ENCODE measurements around the gene ATG4A. TPM values are rescaled to one million over a fixed set of nuclear protein-coding genes. Genes with fewer than 3 reads are reported as not detected.

The ATG4A gene
- total RNA-seq, 4 donors from 2014 or later: 9.9 to 27.5 (median 17.3) TPM

- Histone ChIP-seq H3K9me3 (no peaks in the 10 kb centered on the region), H3K36me3 (no peaks in the 10 kb centered on the region), H3K4me1 (no peaks in the 10 kb centered on the region), H3K4me3 (no peak overlapping the region), H3K27ac (no peak overlapping the region), H3K27me3 (no peaks in the 10 kb centered on the region)
- DNase-seq: no peak
- TF ChIP-seq POLR2A (IDR thresholded peaks at IDR 0.05) (no peak), CTCF (IDR thresholded peaks at IDR 0.05) (no peak)
Observed at GRCh38 chrX:108072746-108073145, 18.8 kb upstream of the ATG4A start.

- no peak for TF ChIP-seq POLR2A (IDR thresholded peaks at IDR 0.05)
- no peak for TF ChIP-seq CTCF (IDR thresholded peaks at IDR 0.05)
- Histone ChIP-seq H3K27me3 (no peaks in the 10 kb centered on the region), H3K36me3 (peaks cover 0 to 6% (median 0%) of the 10 kb centered on the region in 3 donors), H3K9me3 (no peaks in the 10 kb centered on the region), H3K27ac (no peak overlapping the region), H3K4me1 (no peaks in the 10 kb centered on the region), H3K4me3 (no peak overlapping the region)
- DNase-seq: no peak
Observed at GRCh38 chrX:108081110-108081509, 10.5 kb upstream of the ATG4A start.

GRCh38 chrX:108087792-108088191 is 3.8 kb upstream of the ATG4A start:
- no peak for TF ChIP-seq POLR2A (IDR thresholded peaks at IDR 0.05)
- no peak for TF ChIP-seq CTCF (IDR thresholded peaks at IDR 0.05)
- no peak overlapping the region for H3K4me3 ChIP-seq
- H3K4me1 ChIP-seq: peaks cover 0 to 8% (median 0%) of the 10 kb centered on the region in 4 donors
- H3K27ac ChIP-seq: no peak overlapping the region
- H3K9me3 ChIP-seq: no peaks in the 10 kb centered on the region
- no peak for DNase-seq
- no peaks in the 10 kb centered on the region for H3K27me3 ChIP-seq
- H3K36me3 ChIP-seq: peaks cover 0 to 17% (median 0%) of the 10 kb centered on the region in 3 donors

- no peak for TF ChIP-seq CTCF (IDR thresholded peaks at IDR 0.05)
- TF ChIP-seq POLR2A (IDR thresholded peaks at IDR 0.05): no peak
- peaks cover 0 to 8% (median 0%) of the 10 kb centered on the region in 4 donors for H3K4me1 ChIP-seq
- no peak overlapping the region for H3K4me3 ChIP-seq
- no peaks in the 10 kb centered on the region for H3K9me3 ChIP-seq
- DNase-seq: no peak
- no peak overlapping the region for H3K27ac ChIP-seq
- no peaks in the 10 kb centered on the region for H3K27me3 ChIP-seq
- peaks cover 0 to 17% (median 0%) of the 10 kb centered on the region in 3 donors for H3K36me3 ChIP-seq
Observed at GRCh38 chrX:108088511-108088910, 3.1 kb upstream of the ATG4A start.

- peaks cover 0 to 11% (median 0%) of the 10 kb centered on the region in 3 donors for H3K36me3 ChIP-seq
- TF ChIP-seq CTCF (IDR thresholded peaks at IDR 0.05): no peak
- TF ChIP-seq POLR2A (IDR thresholded peaks at IDR 0.05): no peak
- peak overlapping the region; percentile 47 to 77 (median 66) for H3K4me3 ChIP-seq
- H3K4me1 ChIP-seq: peaks cover 0 to 8% (median 0%) of the 10 kb centered on the region in 4 donors
- peak overlapping the region; percentile 82 to 91 (median 86) for H3K27ac ChIP-seq
- no peaks in the 10 kb centered on the region for H3K9me3 ChIP-seq
- H3K27me3 ChIP-seq: no peaks in the 10 kb centered on the region
- no peak for DNase-seq
Observed at GRCh38 chrX:108090491-108091263, 901 bp upstream of the ATG4A start.
